ENCODE results near the gene SELENOH.

SELENOH gene

DNA sequence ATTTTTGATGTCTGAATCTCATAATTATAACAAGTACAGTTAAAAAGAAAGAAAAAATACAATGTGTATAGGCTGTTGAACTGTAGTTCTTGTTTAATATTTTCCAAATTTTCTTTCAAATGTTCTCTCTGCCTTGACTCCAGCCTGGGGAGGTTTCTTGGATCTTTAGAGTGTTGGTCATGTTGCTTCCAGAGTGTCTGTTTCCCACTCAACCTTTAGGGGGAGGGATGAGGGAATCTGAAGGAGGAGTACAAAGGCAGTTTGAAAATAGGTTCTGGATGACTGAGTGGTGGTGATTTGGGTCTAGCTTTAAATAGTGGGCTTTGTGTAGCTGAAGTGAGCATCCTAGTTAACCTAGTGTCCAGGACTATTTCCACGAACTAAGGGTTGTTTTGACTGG lies 22.3 kb downstream of the SELENOH start:
- DNase-seq (ENCODE audit: low read depth): peak; percentile 58
- peak; percentile 59 for TF ChIP-seq CTCF (conservative IDR thresholded peaks at IDR 0.05; ENCODE audit: low read depth, low read length)
- peak overlapping the region; percentile 72 for H3K4me3 ChIP-seq (ENCODE audit: low read depth, low read length)

- no peak for TF ChIP-seq CTCF (conservative IDR thresholded peaks at IDR 0.05; ENCODE audit: low read depth, low read length)
- peak overlapping the region; percentile 72 for H3K4me3 ChIP-seq (ENCODE audit: low read depth, low read length)
- DNase-seq (ENCODE audit: low read depth): no peak
These were observed 22.7 kb downstream of the SELENOH start for GRCh38 chr11:57764021-57764420.

DNA sequence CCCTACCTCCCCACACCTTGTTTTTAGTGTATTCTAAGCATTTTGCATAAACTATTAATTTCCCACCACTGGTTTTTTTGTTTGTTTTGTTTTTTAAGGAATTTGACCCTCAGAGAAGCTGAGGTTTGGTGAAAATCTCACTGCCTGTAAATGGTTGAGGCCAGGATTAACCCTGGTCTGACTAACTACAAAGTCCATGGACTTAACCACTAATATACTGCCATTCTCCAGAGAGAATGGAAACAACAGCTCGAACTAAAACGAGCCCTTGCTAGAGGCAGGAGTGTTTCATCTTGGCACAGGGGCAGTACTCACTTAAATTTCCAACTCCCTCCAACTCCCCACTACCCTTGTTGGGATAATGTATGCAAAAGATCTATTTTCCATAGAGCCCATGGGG lies 23.3 kb downstream of the SELENOH start:
- no peak for TF ChIP-seq CTCF (conservative IDR thresholded peaks at IDR 0.05; ENCODE audit: low read depth, low read length)
- peak overlapping the region; percentile 72 for H3K4me3 ChIP-seq (ENCODE audit: low read depth, low read length)
- DNase-seq (ENCODE audit: low read depth): peak; percentile 41

DNA sequence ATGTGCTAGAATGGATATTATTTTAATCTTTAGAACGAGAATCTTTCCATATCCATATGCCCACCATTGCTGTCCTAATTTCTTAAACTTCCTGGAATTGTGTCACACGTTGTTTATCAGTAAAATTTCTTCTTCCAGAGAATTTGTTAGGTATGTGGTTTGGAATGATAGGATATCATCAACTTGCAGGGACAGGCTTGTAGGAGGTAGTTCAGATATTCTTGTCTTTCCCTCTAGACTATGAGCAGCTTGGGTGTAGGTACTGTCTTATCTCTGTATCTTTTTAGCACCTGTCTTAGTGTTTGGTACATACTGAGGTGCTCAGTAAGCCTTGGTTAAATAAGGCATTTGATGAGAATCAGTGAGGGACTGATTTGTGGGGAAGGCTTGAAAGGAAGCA lies 23.7 kb downstream of the SELENOH start:
- no peak for TF ChIP-seq CTCF (conservative IDR thresholded peaks at IDR 0.05; ENCODE audit: low read depth, low read length)
- DNase-seq (ENCODE audit: low read depth): no peak
- peak overlapping the region; percentile 15 for H3K4me3 ChIP-seq (ENCODE audit: low read depth, low read length)

DNA sequence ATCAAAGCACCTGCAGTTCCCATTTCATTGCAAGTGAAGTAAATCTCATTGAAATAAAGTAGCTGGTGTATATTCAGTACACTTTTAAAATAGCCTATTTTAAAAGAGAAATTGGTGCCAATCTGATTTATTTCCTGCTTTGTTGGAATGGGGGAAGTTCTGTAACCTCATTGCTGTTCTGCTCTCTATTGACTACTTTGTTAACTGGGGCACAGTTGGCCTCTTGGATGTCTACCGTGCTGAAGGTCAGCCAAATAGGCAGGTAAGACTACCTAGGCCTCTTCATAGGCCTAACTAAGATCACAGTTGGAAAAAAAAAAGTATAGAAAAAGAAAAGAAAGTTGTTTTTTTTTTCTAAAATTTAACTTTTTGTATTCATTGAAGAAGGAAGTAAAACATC lies 29.5 kb downstream of the SELENOH start:
- no peak for DNase-seq (ENCODE audit: low read depth)
- no peak overlapping the region for H3K4me3 ChIP-seq (ENCODE audit: low read depth, low read length)
- no peak for TF ChIP-seq CTCF (conservative IDR thresholded peaks at IDR 0.05; ENCODE audit: low read depth, low read length)

DNA sequence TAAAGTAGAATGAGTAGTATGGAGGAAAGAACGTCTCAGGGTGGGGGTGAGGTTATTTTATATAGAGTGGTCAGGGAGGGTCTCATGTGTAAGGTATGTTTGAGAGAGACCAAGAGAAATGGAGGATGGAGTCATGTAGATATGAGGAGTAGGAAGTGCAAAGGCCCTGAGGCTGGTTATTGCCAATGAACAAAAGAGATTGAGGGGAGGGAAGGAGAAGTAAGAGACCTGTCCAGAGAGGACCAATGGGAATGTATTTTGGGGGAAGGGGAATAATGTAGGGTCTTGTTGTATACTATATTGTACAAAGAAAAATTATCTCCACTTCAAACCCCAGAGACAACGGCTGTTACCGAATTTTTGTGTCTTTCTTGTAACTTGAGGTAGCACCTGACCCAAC lies 30.1 kb downstream of the SELENOH start:
- H3K4me3 ChIP-seq (ENCODE audit: low read depth, low read length): no peak overlapping the region
- no peak for TF ChIP-seq CTCF (conservative IDR thresholded peaks at IDR 0.05; ENCODE audit: low read depth, low read length)
- no peak for DNase-seq (ENCODE audit: low read depth)

DNA sequence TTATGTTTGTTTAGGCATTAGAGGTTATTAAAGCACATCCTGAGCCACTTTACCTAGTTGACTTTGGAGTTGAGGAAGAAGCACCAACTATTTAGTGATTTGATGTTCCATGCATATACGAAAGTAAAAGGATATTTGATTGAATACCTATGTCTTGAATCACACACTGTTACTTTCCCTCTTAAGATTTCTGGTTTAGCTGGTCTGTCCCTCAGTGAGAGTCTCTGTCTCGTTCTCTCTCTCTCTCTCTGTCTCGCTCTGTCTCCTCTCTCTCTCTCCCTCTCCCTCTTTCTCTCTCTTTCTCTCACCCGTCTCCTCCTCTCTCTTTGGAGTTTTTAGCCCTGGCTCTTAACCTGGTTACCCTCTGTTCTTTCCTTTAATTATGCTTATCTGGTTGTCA lies 31.3 kb downstream of the SELENOH start:
- TF ChIP-seq CTCF (conservative IDR thresholded peaks at IDR 0.05; ENCODE audit: low read depth, low read length): no peak
- peak; percentile 65 for DNase-seq (ENCODE audit: low read depth)
- no peak overlapping the region for H3K4me3 ChIP-seq (ENCODE audit: low read depth, low read length)
